Measurements from ENCODE around the gene PNMA6A. TPM values are rescaled to one million over a fixed set of nuclear protein-coding genes. Genes with fewer than 3 reads are reported as not detected.
"Not testable (repeated sequence)": the region's sequence is repeated elsewhere in the genome, so short reads cannot be mapped to it uniquely, and the experiment has no call there.

PNMA6A gene
- polyA plus RNA-seq, 1 donor (not counting 4 experiments of a cell fraction or from before 2014, with no cell fraction given), result 0.16 TPM

- H3K27ac ChIP-seq (ENCODE audit: control insufficient read depth, insufficient read depth, low read length); H3K4me1 ChIP-seq (ENCODE audit: control insufficient read depth, extremely low read depth, insufficient read depth, low read length); H3K4me2 ChIP-seq (ENCODE audit: control insufficient read depth, extremely low read depth, insufficient read depth, low read depth, low read length); H3K4me3 ChIP-seq (ENCODE audit: control insufficient read depth in 2 of 3, extremely low read depth in 1 of 3, insufficient read depth in 2 of 3, low read depth in 1 of 3, low read length in 3 of 3); H3K27me3 ChIP-seq (ENCODE audit: control insufficient read depth, extremely low read depth, insufficient read depth, low read length); H3K9me1 ChIP-seq (ENCODE audit: control insufficient read depth, extremely low read depth, insufficient read depth, low read length); H3K36me3 ChIP-seq (ENCODE audit: control insufficient read depth in 2 of 2, extremely low read depth in 1 of 2, insufficient read depth in 2 of 2, low read length in 2 of 2); H2AFZ ChIP-seq (ENCODE audit: control insufficient read depth, low read length); H4K20me1 ChIP-seq (ENCODE audit: control insufficient read depth, extremely low read depth, insufficient read depth, low read length); H3K79me2 ChIP-seq (ENCODE audit: control insufficient read depth, insufficient read depth, low read length); H3K9me3 ChIP-seq (ENCODE audit: control insufficient read depth, low read depth, low read length); DNase-seq (ENCODE audit: low read depth, low spot score); H3K9ac ChIP-seq (ENCODE audit: control insufficient read depth, extremely low read depth, insufficient read depth, low read length); FAIRE-seq; dilution Hi-C loops (cut with MboI; ENCODE audit: extremely low pct_ligation_motif_present, low sequenced_read_pairs): not testable (repeated sequence)
These were observed 41.6 kb downstream of the PNMA6A start for GRCh38 chrX:153113851-153114250.

GRCh38 chrX:153117754-153118153, 45.5 kb downstream of the PNMA6A start:
- H3K4me3 ChIP-seq (ENCODE audit: control insufficient read depth in 2 of 3, extremely low read depth in 1 of 3, insufficient read depth in 2 of 3, low read depth in 1 of 3, low read length in 3 of 3); H3K9me1 ChIP-seq (ENCODE audit: control insufficient read depth, extremely low read depth, insufficient read depth, low read length); H4K20me1 ChIP-seq (ENCODE audit: control insufficient read depth, extremely low read depth, insufficient read depth, low read length); H2AFZ ChIP-seq (ENCODE audit: control insufficient read depth, low read length); dilution Hi-C loops (cut with MboI; ENCODE audit: extremely low pct_ligation_motif_present, low sequenced_read_pairs); H3K9ac ChIP-seq (ENCODE audit: control insufficient read depth, extremely low read depth, insufficient read depth, low read length); H3K36me3 ChIP-seq (ENCODE audit: control insufficient read depth in 2 of 2, extremely low read depth in 1 of 2, insufficient read depth in 2 of 2, low read length in 2 of 2); H3K9me3 ChIP-seq (ENCODE audit: control insufficient read depth, low read depth, low read length); H3K4me1 ChIP-seq (ENCODE audit: control insufficient read depth, extremely low read depth, insufficient read depth, low read length); DNase-seq (ENCODE audit: low read depth, low spot score); H3K27me3 ChIP-seq (ENCODE audit: control insufficient read depth, extremely low read depth, insufficient read depth, low read length); H3K27ac ChIP-seq (ENCODE audit: control insufficient read depth, insufficient read depth, low read length); H3K4me2 ChIP-seq (ENCODE audit: control insufficient read depth, extremely low read depth, insufficient read depth, low read depth, low read length); H3K79me2 ChIP-seq (ENCODE audit: control insufficient read depth, insufficient read depth, low read length): not testable (repeated sequence)
- peak; percentile 29 for FAIRE-seq

GRCh38 chrX:153120230-153120629, 48.0 kb downstream of the PNMA6A start:
- dilution Hi-C loops (cut with MboI; ENCODE audit: extremely low pct_ligation_motif_present, low sequenced_read_pairs); H2AFZ ChIP-seq (ENCODE audit: control insufficient read depth, low read length); H3K9ac ChIP-seq (ENCODE audit: control insufficient read depth, extremely low read depth, insufficient read depth, low read length); FAIRE-seq; H3K27ac ChIP-seq (ENCODE audit: control insufficient read depth, insufficient read depth, low read length); H3K4me1 ChIP-seq (ENCODE audit: control insufficient read depth, extremely low read depth, insufficient read depth, low read length); H3K27me3 ChIP-seq (ENCODE audit: control insufficient read depth, extremely low read depth, insufficient read depth, low read length); H3K9me3 ChIP-seq (ENCODE audit: control insufficient read depth, low read depth, low read length); H3K4me2 ChIP-seq (ENCODE audit: control insufficient read depth, extremely low read depth, insufficient read depth, low read depth, low read length); H4K20me1 ChIP-seq (ENCODE audit: control insufficient read depth, extremely low read depth, insufficient read depth, low read length); H3K36me3 ChIP-seq (ENCODE audit: control insufficient read depth in 2 of 2, extremely low read depth in 1 of 2, insufficient read depth in 2 of 2, low read length in 2 of 2); H3K9me1 ChIP-seq (ENCODE audit: control insufficient read depth, extremely low read depth, insufficient read depth, low read length); H3K79me2 ChIP-seq (ENCODE audit: control insufficient read depth, insufficient read depth, low read length); DNase-seq (ENCODE audit: low read depth, low spot score); H3K4me3 ChIP-seq (ENCODE audit: control insufficient read depth in 2 of 3, extremely low read depth in 1 of 3, insufficient read depth in 2 of 3, low read depth in 1 of 3, low read length in 3 of 3): not testable (repeated sequence)

- H3K9me3 ChIP-seq (ENCODE audit: control insufficient read depth, low read depth, low read length); H3K27me3 ChIP-seq (ENCODE audit: control insufficient read depth, extremely low read depth, insufficient read depth, low read length); H3K36me3 ChIP-seq (ENCODE audit: control insufficient read depth in 2 of 2, extremely low read depth in 1 of 2, insufficient read depth in 2 of 2, low read length in 2 of 2); H3K27ac ChIP-seq (ENCODE audit: control insufficient read depth, insufficient read depth, low read length); H2AFZ ChIP-seq (ENCODE audit: control insufficient read depth, low read length); H3K79me2 ChIP-seq (ENCODE audit: control insufficient read depth, insufficient read depth, low read length); H3K4me3 ChIP-seq (ENCODE audit: control insufficient read depth in 2 of 3, extremely low read depth in 1 of 3, insufficient read depth in 2 of 3, low read depth in 1 of 3, low read length in 3 of 3); H3K9ac ChIP-seq (ENCODE audit: control insufficient read depth, extremely low read depth, insufficient read depth, low read length); dilution Hi-C loops (cut with MboI; ENCODE audit: extremely low pct_ligation_motif_present, low sequenced_read_pairs); H3K9me1 ChIP-seq (ENCODE audit: control insufficient read depth, extremely low read depth, insufficient read depth, low read length); H4K20me1 ChIP-seq (ENCODE audit: control insufficient read depth, extremely low read depth, insufficient read depth, low read length); DNase-seq (ENCODE audit: low read depth, low spot score); H3K4me2 ChIP-seq (ENCODE audit: control insufficient read depth, extremely low read depth, insufficient read depth, low read depth, low read length); FAIRE-seq; H3K4me1 ChIP-seq (ENCODE audit: control insufficient read depth, extremely low read depth, insufficient read depth, low read length): not testable (repeated sequence)
These were observed 51.2 kb downstream of the PNMA6A start for GRCh38 chrX:153123468-153123867.

Small RNA genes lying within 50 kb of the gene (small RNA-seq; reads per million reads assigned to genes)
- gene AC243428.1 (ENCODE audit: insufficient read length in 3 of 3, low read depth in 3 of 3, low replicate concordance in 1 of 3), result 0 reads per million in 3 experiments

Other genes with a start within 250 kb of the PNMA6A start
- 54.7 to 69.0 TPM (median 55.5 TPM) in 3 replicates for gene CETN2, start 241.7 kb upstream of the PNMA6A start, polyA plus RNA-seq
- 74.7 to 96.3 TPM (median 79.0 TPM) in 3 replicates for gene NSDHL, start 241.4 kb upstream of the PNMA6A start, polyA plus RNA-seq
- gene ZNF185, start 174.4 kb upstream of the PNMA6A start, polyA plus RNA-seq, result 48.6 to 73.2 TPM (median 55.6 TPM) in 3 replicates
- not detected in 3 replicates for gene PNMA5, start 78.3 kb upstream of the PNMA6A start, polyA plus RNA-seq
- 0.03 TPM in 1 of 3 replicates, not detected in the others for gene PNMA3, start 16.0 kb upstream of the PNMA6A start, polyA plus RNA-seq
- not detected in 3 replicates for gene MAGEA1, start 106.8 kb downstream of the PNMA6A start, polyA plus RNA-seq
- not detected in 3 replicates for gene PNMA6F, start 249.3 kb downstream of the PNMA6A start, polyA plus RNA-seq

All from keratinocyte (primary cell).